Cardiac muscle cell (in vitro differentiated cells and primary cell): Measurements from ENCODE around the gene LDAF1. TPM values are rescaled to one million over a fixed set of nuclear protein-coding genes. Genes with fewer than 3 reads are reported as not detected.

Experiments
- DNase-seq, 2 donors: peaks; one replicate each; pipeline versions ENCODE4 v3.0.0 to v3.0.0-alpha.2; 2010 to 2017; ENCODE audit warnings: low read depth in 1 of 2, low spot score in 1 of 2
- H3K27ac ChIP-seq: fragments of 200-600 bp; sonication (generic); 2 replicates; pipeline ENCODE4 v1.5.1; 2016
- H3K27me3 ChIP-seq: fragments of 200-600 bp; sonication (generic); 2 replicates; pipeline ENCODE4 v1.6.0; 2016; ENCODE audit warnings: control low read depth
- H3K36me3 ChIP-seq: fragments of 200-600 bp; sonication (generic); 2 replicates; pipeline ENCODE4 v1.5.1; 2016; ENCODE audit warnings: control low read depth
- H3K4me1 ChIP-seq: fragments of 200-600 bp; sonication (generic); 2 replicates; pipeline ENCODE4 v1.8.1; 2017; ENCODE audit warnings: low read depth, mild to moderate bottlenecking, mixed run types
- H3K4me3 ChIP-seq: fragments of 200-600 bp; sonication (generic); 2 replicates; pipeline ENCODE4 v1.5.1; 2016; ENCODE audit warnings: mild to moderate bottlenecking
- H3K9me3 ChIP-seq: fragments of 200-600 bp; sonication (generic); 2 replicates; pipeline ENCODE4 v1.5.1; 2017; ENCODE audit warnings: low read depth, mild to moderate bottlenecking, control low read depth
- polyA plus RNA-seq: library from polyadenylated mRNA; unstranded; fragments of >200 nt; fragmentation: Nextera tagmentation; extraction: Ambion mirVana; gene quantifications from 2 replicates; pipeline ENCODE4 v1.2.1, GENCODE V29; 2016
- total RNA-seq: library from RNA; depleted of rRNA; stranded (reverse); fragments of >200 nt; gene quantifications from 2 replicates; pipeline ENCODE4 v1.2.3, GENCODE V29; 2016
- TF ChIP-seq, protein P1 (sequence below): IDR thresholded peaks from 2 replicates; pipeline ENCODE4 v1.5.1; 2012; ENCODE audit warnings: low read depth, mild to moderate bottlenecking, low read length

The LDAF1 gene
- total and polyA plus RNA-seq, 2 experiments from 2014 or later, result 14.3 to 20.7 TPM

DNA sequence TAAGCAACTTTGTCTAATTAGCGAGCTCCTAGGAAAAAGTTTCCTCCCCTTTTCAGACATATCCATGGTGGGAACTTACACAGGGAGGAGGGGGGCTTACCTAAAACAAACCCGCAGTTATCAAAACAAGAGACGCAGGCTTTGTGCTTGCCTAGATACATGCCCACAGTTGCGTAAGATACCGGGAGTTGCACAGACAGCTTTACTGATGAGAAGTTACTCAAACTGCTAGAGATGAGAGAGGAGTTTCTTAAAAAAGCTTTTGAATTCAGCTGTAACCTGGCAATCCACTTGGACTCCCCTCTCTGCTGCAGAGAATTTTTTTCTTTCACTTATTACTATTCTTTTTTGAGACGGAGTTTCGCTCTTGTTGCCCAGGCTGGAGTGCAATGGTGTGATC, 59.7 kb downstream of the LDAF1 start:
- DNase-seq, result peak in 1 of 2 donors; percentile 31
- Histone ChIP-seq H3K4me1 (no peaks in the 10 kb centered on the region), H3K27ac (no peak overlapping the region), H3K9me3 (no peaks in the 10 kb centered on the region), H3K4me3 (no peak overlapping the region), H3K27me3 (peaks cover 4% of the 10 kb centered on the region), H3K36me3 (no peaks in the 10 kb centered on the region)
- TF ChIP-seq, protein P1, sequence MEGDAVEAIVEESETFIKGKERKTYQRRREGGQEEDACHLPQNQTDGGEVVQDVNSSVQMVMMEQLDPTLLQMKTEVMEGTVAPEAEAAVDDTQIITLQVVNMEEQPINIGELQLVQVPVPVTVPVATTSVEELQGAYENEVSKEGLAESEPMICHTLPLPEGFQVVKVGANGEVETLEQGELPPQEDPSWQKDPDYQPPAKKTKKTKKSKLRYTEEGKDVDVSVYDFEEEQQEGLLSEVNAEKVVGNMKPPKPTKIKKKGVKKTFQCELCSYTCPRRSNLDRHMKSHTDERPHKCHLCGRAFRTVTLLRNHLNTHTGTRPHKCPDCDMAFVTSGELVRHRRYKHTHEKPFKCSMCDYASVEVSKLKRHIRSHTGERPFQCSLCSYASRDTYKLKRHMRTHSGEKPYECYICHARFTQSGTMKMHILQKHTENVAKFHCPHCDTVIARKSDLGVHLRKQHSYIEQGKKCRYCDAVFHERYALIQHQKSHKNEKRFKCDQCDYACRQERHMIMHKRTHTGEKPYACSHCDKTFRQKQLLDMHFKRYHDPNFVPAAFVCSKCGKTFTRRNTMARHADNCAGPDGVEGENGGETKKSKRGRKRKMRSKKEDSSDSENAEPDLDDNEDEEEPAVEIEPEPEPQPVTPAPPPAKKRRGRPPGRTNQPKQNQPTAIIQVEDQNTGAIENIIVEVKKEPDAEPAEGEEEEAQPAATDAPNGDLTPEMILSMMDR, result no peak

DNA sequence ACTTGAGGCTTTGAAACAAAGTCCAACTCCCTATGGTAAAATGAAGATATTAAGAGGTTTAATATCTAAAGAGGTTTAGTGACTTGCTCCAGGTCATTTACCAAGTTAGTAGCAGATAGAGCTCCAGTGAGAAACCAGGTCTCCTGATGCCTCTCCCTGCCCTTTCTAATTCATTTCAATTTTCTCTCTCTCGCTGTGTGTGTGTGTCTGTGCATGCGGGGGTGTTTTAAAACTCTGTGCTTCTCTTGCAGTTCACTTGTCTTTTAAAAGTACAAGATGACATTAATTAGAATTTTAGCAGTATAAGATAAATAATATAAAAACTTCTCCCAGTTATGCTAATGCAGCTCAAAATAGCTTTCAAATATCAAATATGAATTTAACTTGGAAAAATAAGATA, 61.1 kb downstream of the LDAF1 start:
- DNase-seq, result no peak
- no peak overlapping the region for H3K4me3 ChIP-seq
- TF ChIP-seq, protein P1, result no peak

DNA sequence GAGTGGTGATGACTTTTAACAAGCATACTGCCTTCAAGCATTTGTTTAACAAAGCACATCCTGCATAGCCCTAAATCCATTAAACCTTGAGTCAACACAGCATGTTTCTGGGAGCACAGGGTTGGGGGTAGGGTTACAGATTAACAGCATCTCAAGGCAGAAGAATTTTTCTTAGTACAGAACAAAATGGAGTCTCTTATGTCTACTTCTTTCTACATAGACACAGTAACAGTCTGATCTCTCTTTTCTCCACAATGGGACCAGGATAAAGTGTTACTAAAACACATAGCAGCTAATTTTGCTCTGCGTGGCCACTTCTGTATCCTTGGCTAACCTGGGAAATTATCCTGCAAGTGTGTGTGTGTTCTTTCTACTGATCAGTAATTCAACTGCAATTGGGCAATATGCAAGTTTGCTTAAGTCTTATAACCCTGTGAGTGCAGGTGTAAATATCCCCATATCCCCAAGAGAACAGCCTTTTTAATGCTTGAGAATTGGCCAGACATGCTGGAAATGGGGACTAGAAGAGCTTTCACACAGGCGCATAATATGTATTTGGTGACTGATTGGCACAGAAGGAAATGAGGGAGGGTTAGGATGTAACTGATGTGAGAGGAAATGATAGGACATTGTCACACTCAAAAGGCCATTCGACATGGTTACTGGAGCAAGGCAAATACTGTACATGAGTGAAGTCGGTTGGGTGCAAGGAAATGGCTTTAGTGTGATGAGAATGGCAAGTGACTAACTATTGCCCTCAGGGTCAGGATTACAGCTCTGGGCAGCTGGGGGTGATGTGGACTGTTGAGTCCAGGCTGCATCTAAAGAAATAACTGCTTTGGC, 64.2 kb downstream of the LDAF1 start:
- no peak for DNase-seq
- TF ChIP-seq, protein P1, result no peak
- H3K4me3 ChIP-seq, result no peak overlapping the region

More for the DNA sequence above, 61.1 kb downstream of the LDAF1 start:
- Histone ChIP-seq H3K4me1 (no peaks in the 10 kb centered on the region), H3K27me3 (peaks cover 4% of the 10 kb centered on the region), H3K9me3 (no peaks in the 10 kb centered on the region), H3K36me3 (no peaks in the 10 kb centered on the region), H3K27ac (no peak overlapping the region)

DNA sequence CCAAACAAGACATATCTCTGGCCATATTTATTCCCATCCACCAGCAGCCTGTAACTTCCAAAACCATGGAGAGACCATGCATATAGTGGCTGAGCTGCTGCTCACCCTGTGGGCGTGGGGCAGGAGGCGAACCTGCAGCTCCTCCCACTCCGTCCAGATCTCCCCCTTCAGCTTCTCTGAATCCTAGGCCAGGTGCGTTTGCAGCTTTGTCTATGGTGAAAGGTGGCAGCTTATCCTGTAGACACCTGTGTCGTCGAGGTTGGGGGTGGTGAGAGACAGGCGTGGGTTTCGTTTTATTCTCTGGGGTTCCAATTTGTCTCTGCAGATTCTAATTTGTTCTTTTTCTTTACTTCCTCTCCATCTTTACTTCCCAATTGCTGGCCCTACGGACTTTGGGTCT, 65.3 kb downstream of the LDAF1 start:
- Histone ChIP-seq H3K27me3 (peaks cover 4% of the 10 kb centered on the region), H3K4me1 (no peaks in the 10 kb centered on the region), H3K27ac (no peak overlapping the region), H3K36me3 (no peaks in the 10 kb centered on the region), H3K9me3 (no peaks in the 10 kb centered on the region), H3K4me3 (no peak overlapping the region)
- no peak for DNase-seq
- TF ChIP-seq, protein P1, result no peak

More for the DNA sequence above, 64.2 kb downstream of the LDAF1 start:
- Histone ChIP-seq H3K27me3 (peaks cover 4% of the 10 kb centered on the region), H3K9me3 (no peaks in the 10 kb centered on the region), H3K4me1 (no peaks in the 10 kb centered on the region), H3K36me3 (no peaks in the 10 kb centered on the region), H3K27ac (no peak overlapping the region)

DNA sequence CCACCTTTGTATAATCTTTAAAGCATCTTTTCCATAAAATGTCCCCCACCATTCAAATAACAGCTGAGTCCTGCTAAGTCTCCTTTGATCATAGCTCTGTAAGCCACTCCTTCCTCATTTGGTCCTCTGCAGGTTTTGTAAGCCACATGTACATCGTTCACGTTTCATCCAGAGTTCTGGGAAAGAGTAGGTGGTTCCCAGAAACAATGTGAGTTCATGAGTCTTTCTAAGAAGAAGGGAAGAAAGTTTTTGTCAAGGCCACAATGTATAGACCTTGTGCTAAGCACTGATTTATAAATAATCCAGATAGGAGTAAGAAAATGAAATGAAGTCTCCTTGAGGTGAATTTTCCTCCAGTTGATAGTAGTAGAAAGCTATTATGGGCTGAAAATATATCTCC, 66.3 kb downstream of the LDAF1 start:
- Histone ChIP-seq H3K36me3 (no peaks in the 10 kb centered on the region), H3K4me3 (no peak overlapping the region), H3K27me3 (peaks cover 4% of the 10 kb centered on the region), H3K9me3 (no peaks in the 10 kb centered on the region), H3K27ac (no peak overlapping the region), H3K4me1 (no peaks in the 10 kb centered on the region)
- DNase-seq, result no peak
- TF ChIP-seq, protein P1, result no peak
